ENCODE results near the gene OR4D1.

OR4D1 gene

DNA sequence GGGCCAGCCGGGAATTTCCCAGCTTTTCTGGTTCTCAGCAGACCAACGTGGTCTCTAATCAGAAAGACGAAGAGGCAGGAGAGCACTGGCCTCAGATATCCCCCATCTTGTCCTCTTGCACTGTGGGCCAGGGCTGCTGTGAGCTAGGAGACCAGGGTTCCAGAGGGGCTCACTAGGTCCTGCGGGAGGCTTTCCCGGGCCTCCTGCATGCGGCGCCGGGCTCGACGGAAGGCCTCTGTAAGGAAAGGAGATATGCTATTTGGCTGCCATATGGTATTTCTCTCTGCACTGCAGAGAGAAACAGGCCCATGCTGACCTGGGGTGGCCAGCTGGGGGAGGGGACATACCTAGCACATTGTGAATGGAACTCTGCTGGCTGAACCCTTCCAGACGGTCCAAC lies 57.8 kb downstream of the OR4D1 start:
- no peak overlapping the region for H3K9ac ChIP-seq (ENCODE audit: low read length in 5 of 5)
- H3K36me3 ChIP-seq (ENCODE audit: control insufficient read depth in 5 of 5, insufficient read depth in 5 of 5, low read length in 5 of 5), result peaks cover 14 to 57% (median 48%) of the 10 kb centered on the region in 5 donors
- H3K27me3 ChIP-seq (ENCODE audit: control insufficient read depth in 5 of 5, insufficient read depth in 4 of 5, low read length in 5 of 5), result no peaks in the 10 kb centered on the region
- H3K9me3 ChIP-seq (ENCODE audit: control insufficient read depth in 5 of 5, low read length in 5 of 5), result no peaks in the 10 kb centered on the region
- no peak overlapping the region for H3K4me3 ChIP-seq (ENCODE audit: low read depth in 1 of 5, low read length in 5 of 5)
- no peak overlapping the region for H3K27ac ChIP-seq (ENCODE audit: low read depth, low read length)
- H3K4me1 ChIP-seq (ENCODE audit: control insufficient read depth in 5 of 5, insufficient read depth in 5 of 5, low read length in 5 of 5), result no peaks in the 10 kb centered on the region

GRCh38 chr17:58207451-58207850 lies 59.3 kb downstream of the OR4D1 start:
- no peaks in the 10 kb centered on the region for H3K9me3 ChIP-seq (ENCODE audit: control insufficient read depth in 5 of 5, low read length in 5 of 5)
- H3K36me3 ChIP-seq (ENCODE audit: control insufficient read depth in 5 of 5, insufficient read depth in 5 of 5, low read length in 5 of 5), result peaks cover 18 to 69% (median 56%) of the 10 kb centered on the region in 5 donors
- H3K27ac ChIP-seq (ENCODE audit: low read depth, low read length), result no peak overlapping the region
- H3K4me3 ChIP-seq (ENCODE audit: low read depth in 1 of 5, low read length in 5 of 5), result no peak overlapping the region
- H3K4me1 ChIP-seq (ENCODE audit: control insufficient read depth in 5 of 5, insufficient read depth in 5 of 5, low read length in 5 of 5), result no peaks in the 10 kb centered on the region
- H3K9ac ChIP-seq (ENCODE audit: low read length in 5 of 5), result no peak overlapping the region
- no peaks in the 10 kb centered on the region for H3K27me3 ChIP-seq (ENCODE audit: control insufficient read depth in 5 of 5, insufficient read depth in 4 of 5, low read length in 5 of 5)

- H3K27ac ChIP-seq (ENCODE audit: low read depth, low read length), result no peak overlapping the region
- no peaks in the 10 kb centered on the region for H3K9me3 ChIP-seq (ENCODE audit: control insufficient read depth in 5 of 5, low read length in 5 of 5)
- H3K36me3 ChIP-seq (ENCODE audit: control insufficient read depth in 5 of 5, insufficient read depth in 5 of 5, low read length in 5 of 5), result peaks cover 20 to 78% (median 65%) of the 10 kb centered on the region in 5 donors
Observed at GRCh38 chr17:58208344-58208743, 60.2 kb downstream of the OR4D1 start.

More at GRCh38 chr17:58208344-58208743, 60.2 kb downstream of the OR4D1 start:
- Histone ChIP-seq H3K9ac (ENCODE audit: low read length in 5 of 5) (no peak overlapping the region), H3K27me3 (ENCODE audit: control insufficient read depth in 5 of 5, insufficient read depth in 4 of 5, low read length in 5 of 5) (no peaks in the 10 kb centered on the region), H3K4me1 (ENCODE audit: control insufficient read depth in 5 of 5, insufficient read depth in 5 of 5, low read length in 5 of 5) (no peaks in the 10 kb centered on the region), H3K4me3 (ENCODE audit: low read depth in 1 of 5, low read length in 5 of 5) (no peak overlapping the region)
